Measurements from ENCODE around the gene TNS3.

The TNS3 gene

DNA sequence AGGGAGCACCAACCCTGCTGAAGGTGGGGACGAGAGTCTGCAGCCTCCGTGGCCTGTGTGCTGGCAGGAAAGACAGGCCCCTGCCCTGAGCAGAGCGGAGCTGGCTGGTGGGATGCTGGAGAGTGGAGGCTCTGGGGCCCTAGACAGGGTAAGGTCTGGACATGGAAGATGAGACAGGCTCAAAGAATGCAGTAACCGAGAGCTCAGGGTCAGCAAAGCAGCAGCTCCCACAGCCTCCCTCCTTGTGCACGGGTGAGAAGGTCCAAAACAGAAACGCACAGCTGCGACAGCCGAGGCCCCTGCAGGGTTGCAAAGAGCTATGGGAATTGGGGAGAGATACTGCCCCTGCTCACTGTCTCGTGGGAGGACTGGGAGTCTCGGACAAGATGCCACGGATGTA, 80.5 kb downstream of the TNS3 start:
- H3K4me3 ChIP-seq (replicated peaks; ENCODE audit: low read depth, low read length) = no peak overlapping the region
- no peak for DNase-seq (ENCODE audit: extremely low read depth, low read depth)
- TF ChIP-seq CTCF (IDR thresholded peaks at IDR 0.05; ENCODE audit: low read depth, low read length, missing control alignments) = no peak

DNA sequence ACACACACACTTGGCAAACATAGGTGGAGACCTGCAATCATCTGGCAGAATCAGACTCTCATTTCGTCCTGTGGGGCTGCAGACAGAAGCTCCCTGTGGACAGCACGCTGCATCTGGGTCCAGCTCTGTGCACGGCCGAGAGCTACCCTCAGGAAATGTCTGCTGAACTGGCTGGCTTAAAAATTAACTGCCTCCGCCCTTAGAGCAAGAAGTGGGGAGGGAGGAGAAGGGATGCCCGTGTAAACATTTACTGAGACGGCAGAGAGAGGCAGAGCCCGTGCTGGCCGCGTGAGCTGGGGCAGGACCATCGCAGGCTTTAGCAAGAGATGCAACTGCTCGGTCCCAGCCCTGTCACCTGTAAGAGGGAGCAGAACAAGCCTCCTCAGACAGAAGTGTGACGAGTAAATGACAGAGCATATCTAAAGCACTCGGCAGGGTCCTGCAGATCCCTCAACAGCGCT, 81.8 kb downstream of the TNS3 start:
- H3K4me3 ChIP-seq (replicated peaks; ENCODE audit: low read depth, low read length) = no peak overlapping the region
- DNase-seq (ENCODE audit: extremely low read depth, low read depth) = no peak

DNA sequence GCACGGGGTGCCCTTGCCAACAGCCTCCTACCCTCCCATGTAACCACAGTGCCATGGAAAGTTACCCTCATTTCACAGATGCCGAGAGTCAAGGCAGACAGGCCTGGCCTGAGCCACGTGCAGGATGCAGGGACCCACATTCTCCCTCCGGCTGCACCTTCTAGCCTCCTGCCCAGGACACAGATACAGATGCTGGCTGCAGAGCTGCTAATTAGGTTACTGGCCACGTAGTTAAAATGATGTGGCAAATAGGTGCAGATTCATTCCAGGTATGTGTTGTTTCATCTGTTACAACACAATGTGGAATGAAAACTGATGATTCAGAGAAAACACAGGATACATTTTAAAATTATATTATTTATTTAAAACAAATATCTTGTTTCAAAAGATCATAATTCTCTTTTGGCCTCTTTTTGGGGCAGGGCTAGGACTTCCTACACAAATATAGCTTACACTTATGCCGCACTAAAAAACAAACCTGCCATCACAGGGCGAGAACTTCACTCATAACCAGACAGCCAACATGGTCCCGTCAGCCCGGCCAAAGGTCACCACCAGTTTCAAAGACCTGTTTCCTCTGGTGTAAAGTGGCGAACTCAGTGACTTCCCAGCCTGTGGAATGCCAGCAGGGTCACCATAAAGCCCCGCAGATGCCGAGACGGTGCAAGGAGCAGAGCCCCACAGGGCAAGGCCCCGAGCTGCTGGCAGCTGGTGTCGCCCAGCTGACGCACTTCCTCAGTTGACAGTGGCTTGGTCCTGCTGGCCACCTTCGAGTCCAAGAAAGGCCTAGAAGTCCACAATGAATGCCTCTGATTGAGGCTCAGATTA, 83.5 kb downstream of the TNS3 start:
- TF ChIP-seq CTCF (IDR thresholded peaks at IDR 0.05; ENCODE audit: low read depth, low read length, missing control alignments) = no peak
- no peak overlapping the region for H3K4me3 ChIP-seq (replicated peaks; ENCODE audit: low read depth, low read length)
- DNase-seq (ENCODE audit: extremely low read depth, low read depth) = no peak

More for the DNA sequence above, 81.8 kb downstream of the TNS3 start:
- TF ChIP-seq CTCF (IDR thresholded peaks at IDR 0.05; ENCODE audit: low read depth, low read length, missing control alignments) = no peak

- TF ChIP-seq CTCF (IDR thresholded peaks at IDR 0.05; ENCODE audit: low read depth, low read length, missing control alignments) = no peak
- DNase-seq (ENCODE audit: extremely low read depth, low read depth) = no peak
- H3K4me3 ChIP-seq (replicated peaks; ENCODE audit: low read depth, low read length) = no peak overlapping the region
These were observed 84.4 kb downstream of the TNS3 start for GRCh38 chr7:47497367-47498096.

DNA sequence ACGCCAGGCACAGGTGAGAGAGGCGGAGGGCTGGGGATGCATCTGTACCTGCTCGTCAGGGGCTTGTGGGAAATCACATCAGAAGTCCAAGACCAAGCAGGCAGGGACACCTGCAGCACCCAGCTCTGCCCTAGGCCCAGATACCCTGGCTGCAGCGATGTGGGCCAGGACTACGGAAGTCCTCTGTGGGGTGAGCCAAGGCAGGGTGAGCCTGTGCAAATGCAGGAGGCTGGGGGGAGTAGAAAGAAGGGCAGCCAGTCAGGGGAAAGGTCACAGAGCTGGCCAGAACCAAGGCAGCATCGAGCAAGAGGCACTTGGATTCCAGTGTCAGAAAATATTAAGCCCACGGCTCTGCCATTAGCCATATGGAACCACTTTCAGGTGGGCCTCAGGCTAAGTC, 85.2 kb downstream of the TNS3 start:
- DNase-seq (ENCODE audit: extremely low read depth, low read depth) = no peak
- H3K4me3 ChIP-seq (replicated peaks; ENCODE audit: low read depth, low read length) = no peak overlapping the region
- no peak for TF ChIP-seq CTCF (IDR thresholded peaks at IDR 0.05; ENCODE audit: low read depth, low read length, missing control alignments)

GRCh38 chr7:47496056-47496665, 85.8 kb downstream of the TNS3 start:
- H3K4me3 ChIP-seq (replicated peaks; ENCODE audit: low read depth, low read length) = no peak overlapping the region
- no peak for DNase-seq (ENCODE audit: extremely low read depth, low read depth)
- TF ChIP-seq CTCF (IDR thresholded peaks at IDR 0.05; ENCODE audit: low read depth, low read length, missing control alignments) = no peak

Data from HFF-Myc (cell line).